PC-3 (cell line): ENCODE measurements around the gene FCRL4.
"Not testable (repeated sequence)": the region's sequence is repeated elsewhere in the genome, so short reads cannot be mapped to it uniquely, and the experiment has no call there.

ENCODE experiments used
- CTCF ChIP-seq: fragments of 300-600 bp; sonication (generic); conservative IDR thresholded peaks from 2 replicates; pipeline ENCODE4 v1.5.1; 2017; ENCODE audit warnings: antibody characterized with exemption, low read depth, mild to moderate bottlenecking, low read length
- EZH2 ChIP-seq: fragments of 300-600 bp; sonication (generic); IDR thresholded peaks from one replicate; pipeline ENCODE4 v1.6.1; 2017; ENCODE audit warnings: antibody characterized with exemption, mild to moderate bottlenecking, low read length; ENCODE audit not compliant: unreplicated experiment

- not testable (repeated sequence) for TF ChIP-seq CTCF, EZH2
Observed at GRCh38 chr1:157548081-157548480, 49.8 kb downstream of the FCRL4 start.
